Pericardium fibroblast (primary cell): ENCODE results near the gene TUBA1B. TPM values are rescaled to one million over a fixed set of nuclear protein-coding genes. Genes with fewer than 3 reads are reported as not detected.

Experiments
- total RNA-seq: library from RNA; depleted of rRNA; stranded (reverse); fragments of >200 nt; gene quantifications from 2 replicates; pipeline ENCODE4 v1.2.3, GENCODE V29; 2015

TUBA1B gene
- total RNA-seq, result 467 and 912 TPM in 2 replicates

GRCh38 chr12:49131051-49131893 lies at the start of gene TUBA1B:
TUBA1B (minus strand) TSS chr12:49131395; CDS start chr12:49131300, 95 bp downstream.

GRCh38 chr12:49110464-49111155 lies 20.6 kb downstream of the TUBA1B start, which contains the start of gene LMBR1L:
LMBR1L (minus strand) TSS chr12:49110847; CDS start chr12:49110555, 292 bp downstream.

GRCh38 chr12:49094160-49094974 lies 36.8 kb downstream of the TUBA1B start, which contains the start of gene DHH:
DHH (minus strand) TSS chr12:49094801; CDS start chr12:49094512, 289 bp downstream.

Other genes starting within 250 kb of the TUBA1B start
- gene FKBP11, start 205.9 kb downstream of the TUBA1B start, total RNA-seq, result 38.6 and 63.6 TPM in 2 replicates
- 42.1 and 52.7 TPM in 2 replicates for gene ARF3, start 173.9 kb downstream of the TUBA1B start, total RNA-seq
- 0.12 TPM in 1 of 2 replicates, not detected in the other for gene WNT10B, start 159.7 kb downstream of the TUBA1B start, total RNA-seq
- not detected in 2 replicates for gene WNT1, start 153.1 kb downstream of the TUBA1B start, total RNA-seq
- gene DDN, start 132.0 kb downstream of the TUBA1B start, total RNA-seq, result 0.23 TPM in 1 of 2 replicates, not detected in the other
- 47.9 and 66.5 TPM in 2 replicates for gene PRKAG1, start 112.6 kb downstream of the TUBA1B start, total RNA-seq
- gene KMT2D, start 70.6 kb downstream of the TUBA1B start, total RNA-seq, result 12.3 and 15.5 TPM in 2 replicates
- 0.09 and 0.47 TPM in 2 replicates for gene RHEBL1, start 61.4 kb downstream of the TUBA1B start, total RNA-seq
- not detected in 2 replicates for gene DHH, start 36.6 kb downstream of the TUBA1B start, total RNA-seq
- 28.1 and 42.3 TPM in 2 replicates for gene LMBR1L, start 20.5 kb downstream of the TUBA1B start, total RNA-seq
- 310 and 595 TPM in 2 replicates for gene TUBA1A, start 57.7 kb upstream of the TUBA1B start, total RNA-seq
- 226 and 369 TPM in 2 replicates for gene TUBA1C, start 133.7 kb upstream of the TUBA1B start, total RNA-seq
- gene PRPH, start 163.8 kb upstream of the TUBA1B start, total RNA-seq, result 0.09 TPM in 1 of 2 replicates, not detected in the other
- 0.70 and 1.6 TPM in 2 replicates for gene TROAP, start 191.9 kb upstream of the TUBA1B start, total RNA-seq
- gene C1QL4, start 205.8 kb upstream of the TUBA1B start, total RNA-seq, result not detected in 2 replicates
- gene DNAJC22, start 215.5 kb upstream of the TUBA1B start, total RNA-seq, result 0.34 and 4.3 TPM in 2 replicates
- 15.3 and 27.0 TPM in 2 replicates for gene SPATS2, start 236.1 kb upstream of the TUBA1B start, total RNA-seq